SK-N-MC (cell line): ENCODE data around the gene ARID3C.

Source experiments
- EZH2 ChIP-seq: fragments of 200-600 bp; sonication (generic); IDR thresholded peaks from one replicate; pipeline ENCODE4 v1.6.1; 2017; ENCODE audit warnings: antibody characterized with exemption
- POLR2AphosphoS5 ChIP-seq: IDR thresholded peaks from 2 replicates; pipeline ENCODE4 v1.6.1; 2012; ENCODE audit warnings: mild to moderate bottlenecking, low read depth, low read length, borderline replicate concordance

DNA sequence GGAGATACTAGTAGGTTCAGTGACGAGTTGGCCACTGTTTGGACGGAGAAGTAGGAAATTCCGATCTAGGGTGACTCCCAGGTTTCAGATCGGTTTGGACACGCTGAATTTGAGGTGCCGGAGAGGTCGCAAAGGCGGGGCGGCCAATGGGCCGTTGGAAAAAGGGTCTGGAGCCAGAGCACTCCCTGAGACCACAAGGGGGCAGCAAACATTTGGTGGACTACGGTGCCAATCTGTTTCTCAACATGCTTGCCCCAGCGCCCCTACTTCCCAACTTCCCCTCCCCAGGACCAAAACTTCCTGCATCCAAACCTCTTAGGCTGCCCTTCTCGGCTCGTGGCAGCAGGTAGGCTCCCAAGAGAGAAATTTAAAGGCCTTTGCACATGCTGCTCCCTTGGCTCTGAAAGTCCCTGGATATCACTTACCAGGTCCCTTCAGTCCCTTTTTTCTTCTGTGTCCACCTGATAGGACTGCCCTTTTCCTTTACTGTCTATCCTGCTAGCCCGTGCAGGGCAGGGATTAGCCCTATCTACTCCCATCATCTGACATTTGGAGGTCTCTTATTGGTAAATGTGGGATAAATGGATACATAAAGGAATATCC lies 16.0 kb downstream of the ARID3C start:
- TF ChIP-seq EZH2 (no peak), POLR2AphosphoS5 (no peak)
